ENCODE measurements around the gene MEIS3.

MEIS3 gene

GRCh38 chr19:47356900-47357299 lies 62.4 kb downstream of the MEIS3 start:
- FAIRE-seq, result no peak

- no peak for FAIRE-seq
Measured at GRCh38 chr19:47353307-47353712, 66.0 kb downstream of the MEIS3 start.
